HEK293 (cell line): ENCODE measurements around the gene FASLG.

Source experiments
- CTCF ChIA-PET: fragments of 350-600 bp; formaldehyde crosslinking; extraction: SDS; loops from one replicate; lab custom pipeline; 2021; ENCODE audit warnings: antibody characterized with exemption; lab: Yijun Ruan, JAX
- POLR2A ChIA-PET: fragments of 300-600 bp; formaldehyde crosslinking; extraction: SDS; loops from one replicate; lab custom pipeline; 2020; ENCODE audit warnings: antibody characterized with exemption, inconsistent platforms; lab: Yijun Ruan, JAX
- H3K27ac ChIP-seq: fragments of 200-500 bp; sonication (Bioruptor generic); 2 replicates; pipeline ENCODE4 v1.5.1; 2014; ENCODE audit warnings: low read depth, low read length, control low read depth, inconsistent platforms; ENCODE audit errors: extremely low read depth
- H3K36me3 ChIP-seq, 2 experiments: fragments of 200-500 bp in 1 of 2; sonication (Bioruptor generic) in 1 of 2; 1 replicate in 1 of 2; 2 replicates in 1 of 2; pipeline ENCODE4 v1.5.1; 2014 to 2017; ENCODE audit warnings: inconsistent platforms in 2 of 2, low read length in 2 of 2; ENCODE audit not compliant: control insufficient read depth in 2 of 2, insufficient read depth in 1 of 2
- H3K4me1 ChIP-seq: fragments of 200-500 bp; sonication (Bioruptor generic); 2 replicates; pipeline ENCODE4 v1.5.1; 2014; ENCODE audit warnings: mild to moderate bottlenecking, low read length, inconsistent platforms; ENCODE audit not compliant: control insufficient read depth, insufficient read depth
- H3K4me3 ChIP-seq: 2 replicates; pipeline ENCODE4 v1.5.1; 2011; ENCODE audit warnings: low read depth, mild to moderate bottlenecking, control low read depth, low read length, moderate library complexity
- H3K9me3 ChIP-seq: fragments of 200-500 bp; sonication (Bioruptor generic); 2 replicates; pipeline ENCODE4 v1.5.1; 2014; ENCODE audit warnings: low read depth, low read length, inconsistent platforms; ENCODE audit not compliant: control insufficient read depth, insufficient read depth
- BCL11A ChIP-seq: fragments of 450-650 bp; formaldehyde crosslinking; IDR thresholded peaks from 2 replicates; pipeline ENCODE4 v1.5.1; 2016; ENCODE audit warnings: low read depth, missing biosample characterization, missing genetic modification characterization
- ELK4 ChIP-seq: IDR thresholded peaks from 2 replicates; pipeline ENCODE4 v1.6.1; 2011; ENCODE audit warnings: mild to moderate bottlenecking, low read depth, low read length, borderline replicate concordance
- GLIS2 ChIP-seq: fragments of 450-650 bp; formaldehyde crosslinking; IDR thresholded peaks from 2 replicates; pipeline ENCODE4 v1.5.1; 2016; ENCODE audit warnings: missing biosample characterization, missing genetic modification characterization
- IKZF3 ChIP-seq: fragments of 450-650 bp; IDR thresholded peaks from 2 replicates; pipeline ENCODE4 v1.5.0; 2018; ENCODE audit warnings: missing biosample characterization, mild to moderate bottlenecking, missing genetic modification characterization, moderate library complexity
- INSM2 ChIP-seq: fragments of 450-650 bp; formaldehyde crosslinking; IDR thresholded peaks from 2 replicates; pipeline ENCODE4 v1.5.1; 2016; ENCODE audit warnings: missing biosample characterization, missing genetic modification characterization
- OSR2 ChIP-seq: fragments of 450-650 bp; formaldehyde crosslinking; IDR thresholded peaks from 2 replicates; pipeline ENCODE4 v1.5.1; 2016; ENCODE audit warnings: missing biosample characterization, missing genetic modification characterization
- PRDM2 ChIP-seq: fragments of 450-650 bp; formaldehyde crosslinking; IDR thresholded peaks from 2 replicates; pipeline ENCODE4 v1.5.1; 2016; ENCODE audit warnings: missing biosample characterization, missing genetic modification characterization, borderline replicate concordance
- RBAK ChIP-seq: fragments of 450-650 bp; formaldehyde crosslinking; IDR thresholded peaks from 2 replicates; pipeline ENCODE4 v1.5.1; 2016; ENCODE audit warnings: missing biosample characterization, missing genetic modification characterization
- ZBTB11 ChIP-seq: fragments of 450-650 bp; formaldehyde crosslinking; conservative IDR thresholded peaks from 2 replicates; pipeline ENCODE4 v1.5.1; 2016; ENCODE audit warnings: low read depth, missing biosample characterization, missing genetic modification characterization
- ZNF280C ChIP-seq: fragments of 450-650 bp; formaldehyde crosslinking; IDR thresholded peaks from 2 replicates; pipeline ENCODE4 v1.5.1; 2016; ENCODE audit warnings: missing biosample characterization, missing genetic modification characterization
- ZNF391 ChIP-seq: fragments of 450-650 bp; formaldehyde crosslinking; IDR thresholded peaks from 2 replicates; pipeline ENCODE4 v1.5.1; 2016; ENCODE audit warnings: low read depth, missing biosample characterization, missing genetic modification characterization, borderline replicate concordance
- ZNF416 ChIP-seq: fragments of 450-650 bp; formaldehyde crosslinking; IDR thresholded peaks from 2 replicates; pipeline ENCODE4 v1.5.1; 2016; ENCODE audit warnings: missing biosample characterization, missing genetic modification characterization
- ZNF426 ChIP-seq: fragments of 450-650 bp; formaldehyde crosslinking; IDR thresholded peaks from 2 replicates; pipeline ENCODE4 v1.5.1; 2017; ENCODE audit warnings: missing biosample characterization, missing genetic modification characterization, mild to moderate bottlenecking, inconsistent platforms, moderate library complexity
- ZNF473 ChIP-seq: fragments of 450-650 bp; formaldehyde crosslinking; IDR thresholded peaks from 2 replicates; pipeline ENCODE4 v1.5.1; 2017; ENCODE audit warnings: missing biosample characterization, missing genetic modification characterization
- ZNF514 ChIP-seq: fragments of 450-650 bp; formaldehyde crosslinking; IDR thresholded peaks from 2 replicates; pipeline ENCODE4 v1.5.1; 2016; ENCODE audit warnings: missing biosample characterization, missing genetic modification characterization
- ZNF624 ChIP-seq: fragments of 450-650 bp; formaldehyde crosslinking; IDR thresholded peaks from 2 replicates; pipeline ENCODE4 v1.5.1; 2017; ENCODE audit warnings: missing biosample characterization, missing genetic modification characterization
- ZNF747 ChIP-seq: fragments of 450-650 bp; formaldehyde crosslinking; IDR thresholded peaks from 2 replicates; pipeline ENCODE4 v1.5.1; 2016; ENCODE audit warnings: missing biosample characterization, missing genetic modification characterization
- ZNF768 ChIP-seq: fragments of 450-650 bp; formaldehyde crosslinking; IDR thresholded peaks from 2 replicates; pipeline ENCODE4 v1.5.1; 2018; ENCODE audit warnings: missing biosample characterization, mild to moderate bottlenecking, missing genetic modification characterization
- ZNF837 ChIP-seq: fragments of 450-650 bp; formaldehyde crosslinking; IDR thresholded peaks from 2 replicates; pipeline ENCODE4 v1.5.1; 2016; ENCODE audit warnings: missing biosample characterization, missing genetic modification characterization
- ZSCAN23 ChIP-seq: fragments of 450-650 bp; formaldehyde crosslinking; IDR thresholded peaks from 2 replicates; pipeline ENCODE4 v1.5.1; 2016; ENCODE audit warnings: missing biosample characterization, missing genetic modification characterization

Gene FASLG

GRCh38 chr1:172670791-172671190, 11.9 kb downstream of the FASLG start:
- no peak overlapping the region for H3K4me3 ChIP-seq
- no peak for TF ChIP-seq ZNF473 (tag by site-specific recombination)
- no peak for TF ChIP-seq ZNF280C (tag by site-specific recombination)
- TF ChIP-seq IKZF3 (tag by site-specific recombination), result no peak
- TF ChIP-seq OSR2 (tag by site-specific recombination), result no peak
- TF ChIP-seq ZNF747 (tag by site-specific recombination), result no peak
- TF ChIP-seq ZNF837 (tag by site-specific recombination), result no peak
- TF ChIP-seq ZNF391, result no peak
- TF ChIP-seq ZSCAN23 (tag by site-specific recombination), result no peak
- TF ChIP-seq GLIS2 (tag by site-specific recombination), result no peak
- TF ChIP-seq ZNF416 (tag by site-specific recombination), result no peak
- no peak for TF ChIP-seq BCL11A (tag by site-specific recombination)
- no peak for TF ChIP-seq INSM2 (tag by site-specific recombination)
- no peak for TF ChIP-seq ZNF624 (tag by site-specific recombination)
- TF ChIP-seq ZNF514 (tag by site-specific recombination), result no peak
- no peak for TF ChIP-seq PRDM2 (tag by site-specific recombination)
- no peak for TF ChIP-seq RBAK
- no peak for TF ChIP-seq ELK4
- TF ChIP-seq ZBTB11, result no peak
- no peak for TF ChIP-seq ZNF768
- TF ChIP-seq ZNF426 (tag by site-specific recombination), result no peak
- H3K27ac ChIP-seq, result no peak overlapping the region
- POLR2A ChIA-PET, result no interaction called here
- H3K9me3 ChIP-seq, result no peaks in the 10 kb centered on the region
- CTCF ChIA-PET, result interaction anchor here (0.5 kb wide), 1 partner anchor 397 kb away, joined by 3 read pairs; no protein-coding TSS in a partner anchor
- no peaks in the 10 kb centered on the region for H3K4me1 ChIP-seq
- H3K36me3 ChIP-seq, result no peaks in the 10 kb centered on the region
